Stimulated activated CD4-positive, alpha-beta T cell treated with anti-CD3 and anti-CD28 coated beads, Interleukin-15, amount 100 ng/mL, for 1 hour (primary cell): ENCODE results near the gene F13A1.
"Not testable (repeated sequence)": the region's sequence is repeated elsewhere in the genome, so short reads cannot be mapped to it uniquely, and the experiment has no call there.

Source experiments
- DNase-seq, 2 donors: peaks; one replicate each; pipeline ENCODE4 v3.0.0-alpha.2; 2020; ENCODE audit warnings: low read depth in 1 of 2, low spot score in 1 of 2

The F13A1 gene

DNA sequence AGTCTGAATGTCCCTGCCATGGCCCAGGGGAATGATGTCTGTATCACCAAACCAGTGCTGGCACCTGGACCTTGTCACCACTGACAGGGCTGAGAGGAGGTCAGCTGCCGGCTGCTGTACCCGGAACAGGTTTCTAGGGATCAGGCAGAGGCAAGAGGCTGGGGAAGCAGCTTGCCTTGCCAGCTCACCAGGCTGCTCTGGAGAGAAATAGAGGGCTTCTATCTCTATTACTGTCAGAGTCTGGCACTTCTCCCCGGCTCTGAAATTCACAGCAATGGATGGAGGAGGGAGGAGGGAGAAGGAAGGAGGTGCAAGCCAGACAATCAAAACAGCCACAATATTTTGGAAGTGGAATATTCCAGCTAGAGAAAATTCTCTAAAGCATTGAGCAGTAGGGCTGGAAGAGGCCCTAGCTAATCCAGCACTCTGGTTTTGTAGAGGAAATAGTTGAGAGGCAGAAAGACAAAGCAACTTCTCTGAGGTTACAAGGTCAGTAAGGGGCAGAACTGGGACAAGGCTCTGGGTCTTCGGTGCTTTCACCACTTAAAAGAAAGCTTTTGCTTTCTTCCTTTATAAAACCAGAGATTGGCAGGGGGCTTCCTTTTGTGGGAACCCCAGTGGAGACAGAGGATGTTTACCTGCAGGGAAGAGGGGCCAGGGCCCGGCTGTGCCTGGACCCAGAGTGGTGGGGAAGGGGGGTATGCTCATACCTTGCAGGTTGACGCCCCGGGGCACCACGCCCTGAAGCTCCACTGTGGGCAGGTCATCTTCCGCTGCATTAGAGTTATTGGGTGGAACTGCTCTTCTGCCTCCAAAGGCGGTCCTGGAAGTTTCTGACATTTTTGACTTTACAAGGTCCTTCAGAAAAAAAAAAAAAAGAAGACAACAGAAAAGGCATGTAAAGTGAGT, 2.4 kb downstream of the F13A1 start:
- DNase-seq: no peak

DNA sequence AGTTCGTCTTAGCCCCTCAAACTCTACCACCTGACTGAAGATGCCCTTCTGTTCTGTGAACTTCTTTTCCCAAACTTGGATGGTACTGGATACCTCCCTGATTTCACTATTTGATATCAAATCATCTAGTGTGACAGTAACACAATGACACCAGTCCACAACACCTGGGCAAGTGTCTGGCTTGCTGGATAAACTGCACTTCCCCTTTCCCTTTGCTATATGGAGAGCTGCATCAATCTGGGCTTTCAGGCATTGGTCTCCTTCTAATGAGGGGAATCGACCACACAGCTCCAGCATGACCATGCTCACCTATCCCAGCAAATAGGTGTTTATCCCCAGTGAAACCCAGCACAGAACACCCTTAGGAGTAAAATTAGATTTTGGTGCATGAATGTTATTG, 3.1 kb downstream of the F13A1 start:
- DNase-seq: no peak

DNA sequence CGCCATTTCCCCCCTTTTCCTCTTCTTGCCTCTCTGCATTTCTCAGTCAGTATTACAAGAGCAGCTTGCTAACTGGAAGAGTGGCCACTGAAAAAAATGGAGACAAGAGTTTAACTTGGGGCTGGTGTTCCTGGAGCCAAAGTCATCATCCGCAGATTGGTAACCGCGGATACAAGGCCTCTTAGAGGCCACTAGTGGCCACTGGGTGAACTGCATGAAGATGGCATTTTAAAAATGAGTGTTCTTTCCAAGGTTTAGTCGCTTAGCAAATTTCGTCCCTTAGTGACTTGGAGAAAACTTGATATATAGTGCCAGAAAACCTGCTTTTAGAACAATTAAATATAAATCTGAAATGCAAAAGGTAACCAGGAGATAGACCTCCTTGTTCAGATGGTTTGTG, 4.8 kb downstream of the F13A1 start:
- DNase-seq: no peak

DNA sequence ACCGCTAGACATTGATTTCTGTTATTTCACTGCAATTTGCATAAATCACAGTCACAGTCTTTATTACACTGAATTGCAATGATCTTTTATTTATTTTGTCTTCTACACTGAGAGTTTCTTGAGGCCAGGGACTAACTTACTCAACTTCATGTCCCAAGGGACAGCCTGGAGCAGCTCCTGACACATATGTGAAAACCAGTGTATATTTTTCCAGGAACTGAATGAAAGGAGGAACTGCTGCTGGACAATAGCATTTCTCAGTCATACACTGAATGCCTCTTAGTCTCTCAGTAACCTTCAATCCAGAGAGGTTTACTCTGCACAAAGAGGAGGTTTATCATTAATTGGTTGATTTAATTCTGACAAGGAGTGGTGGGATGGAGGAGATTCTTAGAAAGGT, 5.9 kb downstream of the F13A1 start:
- DNase-seq: no peak

DNA sequence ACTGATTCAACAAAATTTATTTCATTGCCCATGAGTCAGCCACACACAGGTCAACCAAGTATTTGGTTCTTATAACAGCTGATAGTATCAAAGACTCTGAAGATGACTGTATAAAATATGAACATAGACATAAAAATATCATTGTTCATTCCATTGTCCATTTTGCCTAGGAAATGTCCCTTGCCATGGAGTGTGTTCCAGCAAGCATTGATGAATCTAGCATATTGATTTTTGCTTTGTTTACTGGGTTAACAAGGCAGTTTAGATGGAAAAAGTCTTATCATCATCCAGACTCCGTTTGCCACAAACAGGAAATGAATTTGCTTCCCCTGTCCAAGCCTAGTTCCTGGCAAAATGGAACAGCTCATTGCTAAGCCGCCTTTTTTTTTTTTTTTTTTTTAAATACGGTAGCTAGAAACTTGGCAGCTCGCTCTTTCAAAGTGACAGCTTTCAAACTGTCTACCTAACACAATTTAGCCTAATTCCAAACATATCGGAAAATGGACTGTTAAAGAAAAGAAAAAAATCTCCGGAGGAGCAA, 7.5 kb downstream of the F13A1 start:
- DNase-seq: no peak

DNA sequence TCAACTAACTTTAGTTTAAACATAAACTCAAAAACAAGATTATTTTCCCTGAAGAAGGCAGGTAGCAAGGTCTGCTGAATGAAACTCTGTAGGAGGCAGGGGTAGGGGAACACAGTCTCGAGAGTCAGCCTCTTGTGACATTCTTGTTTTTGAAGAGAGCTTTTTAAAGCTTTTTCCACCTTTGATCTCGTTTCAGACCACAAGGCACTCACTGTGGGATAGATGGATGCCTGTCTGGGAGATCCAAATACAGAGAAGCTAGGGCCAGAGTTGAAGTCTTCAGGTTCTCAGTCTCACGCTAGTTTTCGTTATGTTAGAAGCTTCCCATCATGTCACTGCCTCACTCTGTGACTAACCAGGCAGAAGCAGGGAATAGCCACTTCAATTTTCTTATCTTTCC, 14.9 kb downstream of the F13A1 start:
- no peak for DNase-seq

DNA sequence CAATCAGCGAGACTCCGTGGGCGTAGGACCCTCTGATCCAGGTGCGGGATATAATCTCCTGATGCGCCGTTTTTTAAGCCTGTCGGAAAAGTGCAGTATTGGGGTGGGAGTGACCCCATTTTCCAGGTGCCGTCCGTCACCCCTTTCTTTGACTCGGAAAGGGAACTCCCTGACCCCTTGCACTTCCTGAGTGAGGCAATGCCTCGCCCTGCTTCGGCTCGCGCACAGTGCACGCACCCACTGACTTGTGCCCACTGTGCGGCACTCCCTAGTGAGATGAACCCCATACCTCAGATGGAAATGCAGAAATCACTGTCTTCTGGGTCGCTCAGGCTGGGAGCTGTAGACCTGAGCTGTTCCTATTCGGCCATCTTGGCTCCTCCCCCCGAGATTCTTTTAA, 20.1 kb downstream of the F13A1 start:
- not testable (repeated sequence) for DNase-seq

DNA sequence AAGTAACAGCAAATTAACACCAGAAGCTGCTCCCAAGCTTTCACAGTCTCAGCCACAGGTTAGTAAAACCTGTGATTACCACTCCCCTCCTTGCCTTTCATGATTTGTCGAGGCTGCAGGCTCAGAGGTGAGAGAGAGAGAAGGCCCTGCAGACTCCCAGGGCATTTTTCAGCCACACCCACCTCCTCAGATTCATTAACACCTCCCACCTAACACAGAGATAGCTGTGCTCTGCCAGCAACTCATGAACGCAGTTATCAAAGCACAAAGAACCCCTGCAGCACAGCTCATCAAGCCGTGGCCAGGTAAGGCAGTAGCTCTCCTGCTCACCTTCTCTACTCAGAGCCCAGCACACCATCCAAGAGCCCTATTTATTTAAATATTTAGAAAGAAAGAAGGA, 27.1 kb downstream of the F13A1 start:
- DNase-seq: no peak

DNA sequence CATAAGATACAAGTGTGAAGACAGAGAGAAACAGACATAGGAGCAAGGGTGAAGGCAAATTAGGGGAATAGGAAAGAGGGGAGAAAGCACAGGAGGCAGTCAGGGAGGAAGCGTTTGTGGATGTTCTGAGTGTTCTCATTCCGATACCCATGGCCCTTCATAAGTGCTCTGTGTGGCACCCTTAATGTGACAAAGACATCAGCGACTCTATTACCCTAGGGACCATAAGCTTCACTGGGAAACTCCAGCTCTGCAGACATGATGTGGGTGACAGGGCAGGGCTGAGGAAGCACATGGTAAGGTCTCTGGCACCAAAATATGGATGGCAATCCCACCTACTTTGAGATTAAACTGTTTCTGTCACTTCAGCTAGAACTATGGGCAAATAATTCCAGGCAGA, 33.0 kb downstream of the F13A1 start:
- DNase-seq: no peak

DNA sequence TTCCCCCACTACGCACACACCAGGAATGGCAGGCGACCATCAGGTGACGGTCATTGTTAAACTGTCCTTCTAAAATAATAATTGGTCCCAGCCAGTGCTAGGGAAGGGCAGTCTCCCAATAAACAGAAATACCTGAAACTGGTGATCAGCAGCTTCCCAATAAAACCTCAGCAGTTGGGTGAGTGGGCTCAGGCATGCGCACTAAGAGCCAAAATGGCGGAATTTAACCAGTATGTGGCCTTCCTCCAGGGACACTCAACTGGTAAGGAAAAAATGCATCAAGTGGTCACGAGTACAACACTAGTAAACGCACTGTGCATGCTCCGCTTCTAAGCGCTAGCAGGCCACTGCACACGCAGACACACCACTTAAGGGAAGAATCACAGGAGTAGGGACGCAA, 34.8 kb downstream of the F13A1 start:
- DNase-seq: no peak

DNA sequence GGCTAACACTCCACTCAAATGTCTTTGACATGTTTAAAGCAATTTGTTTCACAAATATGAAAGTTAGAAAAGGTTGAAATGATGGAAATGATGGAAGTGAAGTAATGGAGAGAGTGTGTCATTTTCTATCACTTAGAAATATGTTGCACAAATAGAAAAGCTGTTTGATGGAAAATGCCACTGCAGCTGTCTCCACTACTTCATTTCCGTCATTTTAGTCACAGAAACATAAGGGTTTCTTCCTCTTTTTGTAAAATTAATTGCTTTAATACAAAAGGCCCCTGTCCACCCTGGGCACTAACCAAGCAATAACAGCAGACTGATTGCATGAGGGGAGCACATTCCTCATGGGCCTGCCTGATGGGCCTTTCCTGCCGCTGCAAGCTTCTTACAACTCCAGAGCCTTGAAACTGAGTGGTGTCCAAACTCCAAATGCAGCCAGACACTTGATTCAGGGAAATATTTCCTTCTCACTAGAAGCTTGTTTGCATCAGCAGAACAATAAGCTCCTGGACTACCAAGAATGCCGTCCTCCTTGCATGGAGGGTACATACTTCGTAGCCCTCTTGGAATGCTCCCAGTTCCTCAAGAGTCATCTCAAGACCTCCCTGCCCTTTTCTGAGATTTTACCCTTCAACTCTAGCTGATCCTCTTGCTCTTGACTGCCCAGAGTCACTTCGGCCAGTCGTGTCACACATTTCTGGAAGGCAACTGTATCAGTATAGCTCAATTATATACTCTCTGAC, 36.1 kb downstream of the F13A1 start:
- no peak for DNase-seq

DNA sequence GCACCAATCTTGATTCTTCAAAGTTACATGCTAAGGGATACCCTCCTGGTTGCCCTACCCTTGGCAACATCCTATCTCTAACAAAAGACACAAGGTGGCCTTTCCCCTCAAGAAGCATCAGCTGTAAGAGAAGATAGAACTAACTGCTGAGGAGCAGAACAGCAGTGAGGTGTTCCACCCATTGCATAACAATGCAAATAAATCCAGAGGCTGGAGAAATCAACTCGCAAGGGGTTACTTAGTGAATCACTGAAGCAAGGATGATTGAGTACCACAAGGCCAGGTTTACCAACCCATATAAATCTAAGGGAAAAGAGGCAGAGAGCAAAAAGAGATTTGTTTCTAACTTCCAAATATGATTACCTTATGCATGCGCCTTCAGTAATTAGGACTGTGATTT, 36.7 kb downstream of the F13A1 start:
- DNase-seq: no peak

DNA sequence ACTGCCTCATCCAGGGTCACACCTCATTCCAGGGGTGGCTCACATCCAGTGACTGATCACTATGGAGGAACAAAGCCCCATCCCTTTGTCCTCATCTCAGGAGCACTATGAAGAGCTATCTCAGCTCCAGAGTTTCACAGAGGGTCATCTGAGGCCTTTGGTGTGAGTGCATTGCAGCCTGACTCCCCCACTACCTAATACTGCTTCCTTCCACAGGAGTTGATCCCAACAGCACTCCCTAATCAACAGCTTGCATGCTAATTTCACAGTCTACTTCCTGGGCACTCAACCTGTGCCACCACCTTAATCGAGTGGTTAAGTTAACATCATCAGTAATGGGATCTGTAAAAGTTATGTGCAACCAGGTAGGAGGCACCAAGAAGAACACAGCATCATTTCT, 37.7 kb downstream of the F13A1 start:
- no peak for DNase-seq

DNA sequence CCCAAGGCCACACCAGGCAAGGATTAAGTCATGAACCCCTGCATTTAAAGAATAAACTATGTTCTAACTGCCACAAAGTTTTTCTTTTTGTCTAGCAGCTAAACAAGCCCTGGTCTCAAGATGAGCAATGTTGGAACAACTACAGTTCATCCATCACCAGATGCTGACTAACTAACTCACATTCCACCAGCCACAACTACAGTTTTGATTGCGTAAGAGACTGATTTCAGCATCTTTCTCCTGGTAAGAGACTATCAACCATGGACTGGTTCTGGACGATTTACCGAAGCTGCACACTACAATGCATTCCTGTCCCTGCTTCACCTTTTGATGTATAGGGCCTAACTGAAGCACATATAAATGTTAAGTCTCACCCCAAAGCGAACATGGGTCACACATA, 43.0 kb downstream of the F13A1 start:
- no peak for DNase-seq

DNA sequence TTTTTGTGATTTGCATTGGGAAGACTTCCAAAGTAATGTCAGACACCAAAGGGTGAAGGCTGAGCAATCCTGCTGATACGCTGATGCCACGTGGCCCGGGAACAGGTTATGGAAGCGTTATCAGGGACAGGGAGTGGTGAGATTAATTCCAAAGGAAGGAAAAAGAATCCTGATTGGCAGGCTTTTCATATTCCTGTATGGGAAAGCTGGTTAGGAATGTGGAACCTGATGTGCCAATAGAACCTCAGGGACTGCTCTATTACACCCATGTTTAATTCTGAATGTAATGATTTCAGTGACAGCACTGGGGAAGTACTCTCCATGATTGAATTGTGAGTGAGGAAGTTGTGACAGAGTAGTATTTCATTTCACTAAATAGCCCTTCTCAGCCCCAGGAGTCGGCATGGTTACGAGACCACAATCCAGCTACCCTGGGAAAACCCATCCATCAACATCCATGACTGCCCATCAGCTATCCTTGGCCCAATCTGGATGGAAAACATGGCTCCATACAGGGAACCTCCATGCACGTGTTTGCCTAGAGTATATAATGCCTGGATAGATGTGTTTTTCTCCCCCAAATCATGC, 49.4 kb downstream of the F13A1 start:
- no peak for DNase-seq

DNA sequence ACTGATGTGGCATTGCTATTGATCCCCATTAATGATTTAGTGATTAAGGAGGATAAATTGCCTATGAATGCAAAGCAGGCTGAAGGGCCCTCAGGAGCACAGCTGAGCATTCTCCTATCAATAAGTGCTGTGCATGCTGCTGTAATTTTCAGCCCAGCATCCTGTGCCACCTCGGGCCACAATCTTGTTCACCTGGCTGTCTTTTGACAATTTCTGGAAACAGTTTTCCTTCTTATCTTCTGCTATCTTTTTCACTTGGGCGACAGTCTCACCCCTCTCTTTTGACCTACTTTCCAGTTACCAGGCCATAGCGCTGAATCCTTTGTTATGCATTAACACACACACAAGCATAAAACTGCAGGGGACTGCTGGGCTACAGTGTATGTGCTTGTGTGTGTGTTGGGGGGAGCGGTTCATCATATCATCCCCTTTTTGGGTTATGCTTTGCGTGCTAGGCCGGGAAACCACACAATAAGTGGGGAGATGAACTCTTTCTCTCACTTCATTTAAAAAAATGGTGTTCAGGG, 60.2 kb downstream of the F13A1 start:
- DNase-seq: no peak

DNA sequence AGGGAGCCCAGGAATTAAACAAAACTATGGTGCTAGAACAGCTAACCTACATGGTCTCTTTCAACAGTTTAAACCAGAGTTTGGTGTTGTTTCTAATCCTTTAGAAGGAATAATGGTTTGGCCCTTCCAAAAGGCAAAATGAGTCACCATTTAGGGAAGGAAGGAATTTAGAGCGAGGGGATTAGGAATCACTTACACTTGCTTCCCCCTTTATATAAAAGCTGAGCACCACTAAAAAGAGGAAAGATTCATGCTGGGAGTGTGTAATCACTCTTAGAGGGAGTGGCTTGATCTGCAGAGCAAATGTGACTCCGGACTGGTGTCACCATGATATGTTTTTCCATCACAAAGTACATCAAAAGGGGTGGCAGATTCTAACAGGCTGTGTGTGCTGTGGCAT, 63.6 kb downstream of the F13A1 start:
- no peak for DNase-seq

DNA sequence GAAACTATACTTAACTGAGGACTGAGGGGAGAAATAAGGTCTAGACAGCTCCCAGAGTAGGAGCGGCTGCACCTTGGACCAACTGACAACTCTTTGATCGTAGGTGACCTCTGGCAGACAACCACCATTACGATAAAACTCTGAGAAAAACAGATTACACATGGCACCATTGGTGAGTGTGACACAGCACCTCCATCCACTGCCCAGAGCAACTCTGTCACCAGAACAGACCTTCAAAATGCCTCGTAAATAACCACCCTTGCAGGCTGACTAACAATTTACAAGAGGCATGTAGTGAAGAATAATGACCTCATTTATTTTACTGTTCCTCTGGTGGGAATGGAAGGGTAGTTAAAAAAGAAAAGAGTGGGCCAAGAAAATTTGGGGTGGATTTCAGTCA, 64.2 kb downstream of the F13A1 start:
- DNase-seq: no peak

DNA sequence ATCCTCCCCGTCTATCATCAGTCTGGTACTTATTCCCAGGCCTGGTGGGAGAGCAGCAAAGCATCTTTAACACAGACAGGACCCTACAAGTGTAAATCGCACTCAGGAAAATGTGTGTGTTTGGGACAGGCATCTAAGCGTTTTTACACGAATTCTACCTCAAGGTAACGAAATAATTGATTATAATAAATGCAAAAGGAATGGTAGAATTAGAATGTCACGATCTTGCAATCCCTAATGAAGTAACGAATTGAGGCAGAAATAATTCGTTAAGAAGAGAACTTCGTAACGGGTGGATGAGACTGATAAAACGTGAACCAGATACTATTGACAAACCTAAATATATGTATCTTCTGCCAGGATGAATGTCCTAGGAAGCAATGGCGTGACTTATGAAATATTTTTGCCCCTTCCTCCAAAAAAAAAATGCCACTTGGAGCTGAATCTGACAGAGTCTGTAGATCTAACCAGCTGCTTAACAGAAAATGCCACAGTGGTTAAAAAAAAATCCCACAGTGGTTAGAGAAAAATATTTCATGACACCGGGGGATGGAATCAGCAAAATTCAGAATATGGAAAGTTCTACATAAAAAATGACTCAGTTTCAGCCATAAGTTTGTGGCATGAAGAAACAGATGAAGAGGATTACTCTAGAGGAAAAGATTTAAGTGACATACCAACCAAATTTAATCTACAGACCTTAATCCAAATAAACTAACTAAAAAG, 68.7 kb downstream of the F13A1 start:
- DNase-seq: no peak

DNA sequence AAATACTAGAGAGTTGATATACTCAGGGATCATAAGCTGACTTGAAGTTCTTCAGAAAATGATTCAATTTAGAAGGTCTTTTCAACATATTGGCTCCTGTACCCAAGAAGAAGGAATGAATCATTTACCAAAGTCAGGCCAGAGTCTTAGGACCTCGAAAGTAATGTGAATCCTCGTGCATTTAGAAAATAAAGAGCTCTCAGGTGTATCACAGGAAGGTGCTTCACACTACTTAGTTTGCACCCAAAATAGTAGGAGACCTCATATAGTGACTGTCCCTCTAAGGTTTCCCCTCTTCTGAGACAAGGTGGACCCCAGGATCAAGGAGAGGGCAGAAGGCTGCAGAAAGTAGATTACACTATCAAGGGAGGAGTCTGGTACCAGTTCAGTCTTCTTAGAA, 71.8 kb downstream of the F13A1 start:
- DNase-seq: no peak

DNA sequence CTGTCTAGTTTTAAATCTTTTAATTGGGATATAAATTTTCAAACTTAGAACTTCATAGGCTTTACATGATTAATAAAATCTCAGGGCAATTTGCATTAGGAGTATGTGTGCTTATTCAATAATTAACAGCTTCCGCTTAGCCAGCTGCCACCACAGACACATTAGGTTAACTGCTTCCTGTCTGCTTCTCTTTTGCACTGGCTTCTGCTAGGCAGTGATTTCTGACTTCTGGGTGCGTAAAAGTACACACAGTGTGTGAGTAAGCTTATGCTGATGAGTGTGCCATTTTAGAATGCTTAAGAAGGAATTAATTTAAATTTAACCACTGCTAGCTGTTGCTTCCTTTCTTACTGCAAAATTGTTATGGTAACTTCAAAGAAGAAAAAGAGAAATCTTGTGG, 73.9 kb downstream of the F13A1 start:
- DNase-seq: no peak
